ENCODE results near the gene CACNA1I.
"Not testable (repeated sequence)": the region's sequence is repeated elsewhere in the genome, so short reads cannot be mapped to it uniquely, and the experiment has no call there.

CACNA1I gene

DNA sequence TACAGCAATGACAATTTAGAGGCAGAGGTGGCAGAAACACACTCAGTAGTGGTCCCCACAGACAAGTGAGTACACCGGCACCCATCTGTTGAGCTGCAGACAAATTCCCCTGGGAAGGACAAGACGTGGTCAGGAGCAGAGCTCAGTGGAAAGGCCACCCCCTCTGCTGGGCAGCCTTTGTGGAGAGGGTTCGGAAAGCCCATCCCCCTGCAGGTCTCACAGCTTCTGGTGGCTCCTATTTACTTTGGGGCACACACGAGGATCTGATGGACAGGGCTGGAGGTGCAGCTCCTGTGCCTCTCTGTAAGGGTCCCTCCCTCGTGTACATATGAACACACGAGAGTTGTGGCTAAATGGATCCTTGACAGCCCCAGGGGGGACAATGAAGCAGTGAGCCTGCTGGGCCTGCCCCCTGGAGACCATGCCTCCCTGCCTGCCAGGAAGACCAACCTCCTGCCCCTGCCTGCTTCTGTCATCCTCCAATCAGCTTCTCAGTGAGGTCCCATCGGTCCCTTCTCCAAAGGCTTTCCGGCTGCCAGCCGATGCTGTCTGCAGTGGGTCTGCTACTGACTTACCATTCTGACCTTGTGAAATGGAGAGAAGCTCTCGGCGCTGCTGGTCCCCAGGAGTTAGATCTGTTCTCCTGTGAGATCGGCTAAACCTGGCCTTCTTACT lies 161.5 kb downstream of the CACNA1I start:
- no peak for DNase-seq (ENCODE audit: extremely low read depth, insufficient read length)

DNA sequence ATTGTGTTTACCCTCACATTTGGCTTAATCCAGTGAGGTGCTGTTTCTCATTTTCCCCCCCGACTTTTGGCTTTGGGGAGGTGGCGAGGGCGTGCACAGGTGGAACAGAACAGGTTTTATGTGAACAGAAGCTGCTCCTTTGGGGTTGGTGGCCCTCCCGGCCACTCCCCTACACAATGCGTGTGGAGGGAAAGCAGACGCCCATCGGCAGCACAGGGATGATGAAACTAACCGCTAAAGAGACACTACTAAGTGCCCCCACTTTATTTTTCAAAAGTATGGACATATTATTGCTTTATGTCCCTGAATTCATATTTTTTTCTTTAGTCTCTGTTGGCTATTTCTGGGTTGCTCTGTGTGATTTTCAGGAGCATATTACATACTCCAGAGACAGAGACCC lies 162.1 kb downstream of the CACNA1I start:
- no peak for DNase-seq (ENCODE audit: extremely low read depth, insufficient read length)
- TF ChIP-seq, protein P1, sequence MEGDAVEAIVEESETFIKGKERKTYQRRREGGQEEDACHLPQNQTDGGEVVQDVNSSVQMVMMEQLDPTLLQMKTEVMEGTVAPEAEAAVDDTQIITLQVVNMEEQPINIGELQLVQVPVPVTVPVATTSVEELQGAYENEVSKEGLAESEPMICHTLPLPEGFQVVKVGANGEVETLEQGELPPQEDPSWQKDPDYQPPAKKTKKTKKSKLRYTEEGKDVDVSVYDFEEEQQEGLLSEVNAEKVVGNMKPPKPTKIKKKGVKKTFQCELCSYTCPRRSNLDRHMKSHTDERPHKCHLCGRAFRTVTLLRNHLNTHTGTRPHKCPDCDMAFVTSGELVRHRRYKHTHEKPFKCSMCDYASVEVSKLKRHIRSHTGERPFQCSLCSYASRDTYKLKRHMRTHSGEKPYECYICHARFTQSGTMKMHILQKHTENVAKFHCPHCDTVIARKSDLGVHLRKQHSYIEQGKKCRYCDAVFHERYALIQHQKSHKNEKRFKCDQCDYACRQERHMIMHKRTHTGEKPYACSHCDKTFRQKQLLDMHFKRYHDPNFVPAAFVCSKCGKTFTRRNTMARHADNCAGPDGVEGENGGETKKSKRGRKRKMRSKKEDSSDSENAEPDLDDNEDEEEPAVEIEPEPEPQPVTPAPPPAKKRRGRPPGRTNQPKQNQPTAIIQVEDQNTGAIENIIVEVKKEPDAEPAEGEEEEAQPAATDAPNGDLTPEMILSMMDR (IDR thresholded peaks at IDR 0.05; ENCODE audit: insufficient read depth, low read length, poor library complexity, severe bottlenecking), result no peak
- Histone ChIP-seq H3K36me3 (ENCODE audit: control insufficient read depth, insufficient read depth, low read length) (no peaks in the 10 kb centered on the region), H3K4me3 (replicated peaks; ENCODE audit: low read depth, low read length) (no peak overlapping the region), H3K27me3 (replicated peaks; ENCODE audit: control insufficient read depth, insufficient read depth, low read length) (peaks cover 2% of the 10 kb centered on the region; the same call in 1 of the 2 replicates)

More for the DNA sequence above, 161.5 kb downstream of the CACNA1I start:
- no peak overlapping the region for H3K4me3 ChIP-seq (replicated peaks; ENCODE audit: low read depth, low read length)
- TF ChIP-seq, protein P1 (IDR thresholded peaks at IDR 0.05; ENCODE audit: insufficient read depth, low read length, poor library complexity, severe bottlenecking), result no peak
- H3K27me3 ChIP-seq (replicated peaks; ENCODE audit: control insufficient read depth, insufficient read depth, low read length), result peaks cover 2% of the 10 kb centered on the region; the same call in 1 of the 2 replicates
- H3K36me3 ChIP-seq (ENCODE audit: control insufficient read depth, insufficient read depth, low read length), result no peaks in the 10 kb centered on the region

DNA sequence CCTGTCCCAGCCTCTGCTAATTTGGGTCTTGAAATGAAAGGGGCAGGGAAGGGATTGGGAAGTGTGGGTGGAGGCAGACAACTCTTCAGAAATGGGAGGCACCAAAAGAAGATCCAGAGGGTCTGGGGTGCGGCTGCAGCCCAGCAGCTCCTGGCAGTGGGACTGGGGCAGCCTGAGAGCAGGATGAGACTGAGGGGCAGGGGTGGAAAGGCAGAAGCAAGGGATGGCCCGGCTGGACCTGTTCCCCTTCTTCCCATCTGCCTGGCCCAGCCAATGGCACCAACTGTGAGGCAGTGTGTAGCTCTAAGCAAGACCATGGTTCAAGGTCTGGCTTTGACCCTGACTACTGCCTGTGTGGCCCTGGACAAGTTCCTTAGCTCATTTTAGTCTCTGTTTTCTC lies 162.6 kb downstream of the CACNA1I start:
- H3K36me3 ChIP-seq (ENCODE audit: control insufficient read depth, insufficient read depth, low read length), result no peaks in the 10 kb centered on the region

DNA sequence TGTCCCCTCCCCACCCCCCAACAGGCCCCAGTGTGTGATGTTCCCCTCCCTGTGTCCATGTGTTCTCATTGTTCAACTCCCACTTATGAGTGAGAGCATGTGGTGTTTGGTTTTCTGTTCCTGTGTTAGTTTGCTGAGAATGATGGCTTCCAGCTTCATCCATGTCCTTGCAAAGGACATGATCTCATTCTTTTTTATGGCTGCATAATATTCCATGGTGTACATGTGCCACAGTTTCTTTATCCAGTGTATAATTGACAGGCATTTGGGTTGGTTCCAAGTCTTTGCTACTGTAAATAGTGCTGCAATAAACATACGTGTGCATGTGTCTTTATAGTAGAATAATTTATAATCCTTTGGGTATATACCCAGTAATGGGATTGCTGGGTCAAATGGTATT lies 163.5 kb downstream of the CACNA1I start:
- DNase-seq (ENCODE audit: extremely low read depth, insufficient read length); H3K4me3 ChIP-seq (replicated peaks; ENCODE audit: low read depth, low read length); H3K36me3 ChIP-seq (ENCODE audit: control insufficient read depth, insufficient read depth, low read length); H3K27me3 ChIP-seq (replicated peaks; ENCODE audit: control insufficient read depth, insufficient read depth, low read length): not testable (repeated sequence)

More for the DNA sequence above, 162.6 kb downstream of the CACNA1I start:
- TF ChIP-seq, protein P1 (IDR thresholded peaks at IDR 0.05; ENCODE audit: insufficient read depth, low read length, poor library complexity, severe bottlenecking), result no peak
- Histone ChIP-seq H3K27me3 (replicated peaks; ENCODE audit: control insufficient read depth, insufficient read depth, low read length) (peaks cover 2% of the 10 kb centered on the region; the same call in 1 of the 2 replicates), H3K4me3 (replicated peaks; ENCODE audit: low read depth, low read length) (no peak overlapping the region)
- no peak for DNase-seq (ENCODE audit: extremely low read depth, insufficient read length)

DNA sequence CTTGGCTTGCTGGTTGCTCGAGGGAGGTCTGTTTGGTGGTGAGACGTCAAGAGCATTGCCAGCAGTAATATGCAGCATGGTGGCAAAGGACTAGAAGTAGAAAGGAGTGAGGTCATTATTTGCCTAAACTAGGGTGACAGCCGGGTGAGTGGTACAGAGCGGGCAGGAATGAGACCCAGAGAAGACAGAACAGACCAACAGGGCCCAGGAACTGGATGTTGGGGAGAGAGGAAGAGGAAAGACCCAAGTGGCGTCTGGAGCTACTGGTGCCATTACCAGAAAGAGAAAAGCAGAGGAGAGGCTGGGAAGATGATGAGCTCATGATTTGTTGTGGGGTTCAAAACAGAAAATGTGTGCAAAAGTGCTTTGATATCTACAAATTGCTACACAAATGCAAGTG lies 164.3 kb downstream of the CACNA1I start:
- Histone ChIP-seq H3K36me3 (ENCODE audit: control insufficient read depth, insufficient read depth, low read length) (no peaks in the 10 kb centered on the region), H3K4me3 (replicated peaks; ENCODE audit: low read depth, low read length) (no peak overlapping the region), H3K27me3 (replicated peaks; ENCODE audit: control insufficient read depth, insufficient read depth, low read length) (peaks cover 2% of the 10 kb centered on the region; the same call in 1 of the 2 replicates)
- no peak for DNase-seq (ENCODE audit: extremely low read depth, insufficient read length)
- TF ChIP-seq, protein P1 (IDR thresholded peaks at IDR 0.05; ENCODE audit: insufficient read depth, low read length, poor library complexity, severe bottlenecking), result no peak

DNA sequence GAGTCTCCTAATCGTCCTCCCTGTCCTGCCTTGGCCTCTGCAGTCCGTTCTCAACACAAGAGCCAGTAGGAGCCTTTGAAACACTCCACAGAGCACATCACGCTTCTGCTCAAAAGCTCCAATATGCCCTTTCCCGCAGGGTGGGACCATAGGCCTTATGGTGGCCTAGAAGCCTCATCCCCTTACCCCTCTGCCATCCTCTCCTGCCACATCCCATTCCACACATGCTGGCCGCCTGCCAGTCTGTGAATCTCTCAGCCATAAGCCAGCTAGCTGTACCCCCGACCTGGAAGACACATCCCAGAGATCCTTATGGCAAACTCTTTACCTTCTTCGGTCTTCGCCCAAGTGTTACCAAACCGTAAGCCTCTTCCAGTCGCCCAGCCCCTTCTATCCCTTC lies 165.2 kb downstream of the CACNA1I start:
- H3K36me3 ChIP-seq (ENCODE audit: control insufficient read depth, insufficient read depth, low read length), result no peaks in the 10 kb centered on the region
- peaks cover 2% of the 10 kb centered on the region; the same call in 1 of the 2 replicates for H3K27me3 ChIP-seq (replicated peaks; ENCODE audit: control insufficient read depth, insufficient read depth, low read length)
- TF ChIP-seq, protein P1 (IDR thresholded peaks at IDR 0.05; ENCODE audit: insufficient read depth, low read length, poor library complexity, severe bottlenecking), result no peak
- DNase-seq (ENCODE audit: extremely low read depth, insufficient read length), result no peak
- no peak overlapping the region for H3K4me3 ChIP-seq (replicated peaks; ENCODE audit: low read depth, low read length)
